HTR-8/SVneo (cell line): ENCODE data around the gene HSPBP1.

Experiments used
- DNase-seq: peaks from one replicate; pipeline ENCODE4 v3.0.0; 2011; ENCODE audit warnings: low spot score, mixed read lengths; ENCODE audit not compliant: insufficient read length
- FAIRE-seq: peaks from 2 replicates; lab custom pipeline; 2011; peaks lifted over from hg19 to GRCh38; lab: Jason Lieb, UNC

HSPBP1 gene

GRCh38 chr19:55242517-55242916 lies 37.4 kb downstream of the HSPBP1 start:
- DNase-seq (no peak), FAIRE-seq (no peak)

GRCh38 chr19:55241935-55242464 lies 37.9 kb downstream of the HSPBP1 start:
- no peak for FAIRE-seq
- DNase-seq = no peak

- FAIRE-seq (no peak), DNase-seq (no peak)
Measured at GRCh38 chr19:55241143-55241934, 38.6 kb downstream of the HSPBP1 start.

GRCh38 chr19:55240713-55241020 lies 39.2 kb downstream of the HSPBP1 start:
- DNase-seq (no peak), FAIRE-seq (no peak)

GRCh38 chr19:55239004-55239403 lies 40.9 kb downstream of the HSPBP1 start:
- no peak for FAIRE-seq
- DNase-seq = no peak

GRCh38 chr19:55238030-55238429 lies 41.9 kb downstream of the HSPBP1 start:
- FAIRE-seq (no peak), DNase-seq (no peak)

- DNase-seq (no peak), FAIRE-seq (no peak)
Measured at GRCh38 chr19:55232986-55233385, 46.9 kb downstream of the HSPBP1 start.

- DNase-seq = no peak
- FAIRE-seq = no peak
Measured at GRCh38 chr19:55232286-55232602, 47.7 kb downstream of the HSPBP1 start.

GRCh38 chr19:55231391-55232285 lies 48.3 kb downstream of the HSPBP1 start:
- FAIRE-seq = no peak
- DNase-seq = no peak

- FAIRE-seq (no peak), DNase-seq (no peak)
Measured at GRCh38 chr19:55230780-55231179, 49.1 kb downstream of the HSPBP1 start.

GRCh38 chr19:55230329-55230728 lies 49.6 kb downstream of the HSPBP1 start:
- FAIRE-seq = no peak
- DNase-seq = no peak

GRCh38 chr19:55229789-55230182 lies 50.1 kb downstream of the HSPBP1 start:
- DNase-seq (no peak), FAIRE-seq (no peak)

- DNase-seq = no peak
- FAIRE-seq = no peak
Measured at GRCh38 chr19:55229145-55229788, 50.6 kb downstream of the HSPBP1 start.

- DNase-seq = no peak
- FAIRE-seq = no peak
Measured at GRCh38 chr19:55228403-55229031, 51.4 kb downstream of the HSPBP1 start, which contains the start of gene TMEM86B. TMEM86B (minus strand) TSS chr19:55228763; CDS start chr19:55228741, 22 bp downstream.

- FAIRE-seq (no peak), DNase-seq (no peak)
Measured at GRCh38 chr19:55228015-55228391, 51.9 kb downstream of the HSPBP1 start.

GRCh38 chr19:55227241-55228014 lies 52.5 kb downstream of the HSPBP1 start:
- DNase-seq (no peak), FAIRE-seq (no peak)

GRCh38 chr19:55226788-55227187 lies 53.1 kb downstream of the HSPBP1 start:
- FAIRE-seq (no peak), DNase-seq (no peak)

- DNase-seq (no peak), FAIRE-seq (no peak)
Measured at GRCh38 chr19:55226273-55226672, 53.6 kb downstream of the HSPBP1 start.

GRCh38 chr19:55225415-55225958 lies 54.4 kb downstream of the HSPBP1 start:
- FAIRE-seq (no peak), DNase-seq (no peak)
